Erythroblast (primary cell): ENCODE results near the gene RET.

Experiments
- GATA1 ChIP-seq: IDR thresholded peaks from 2 replicates; pipeline ENCODE4 v1.6.1; 2011; ENCODE audit warnings: low read depth, mild to moderate bottlenecking, control low read depth, low read length, moderate library complexity
- POLR2A ChIP-seq: IDR thresholded peaks from 2 replicates; pipeline ENCODE4 v1.6.1; 2011; ENCODE audit warnings: mild to moderate bottlenecking, low read length

- no peak for TF ChIP-seq POLR2A
- TF ChIP-seq GATA1: no peak
These were observed 22.3 kb upstream of the RET start for GRCh38 chr10:43054593-43054992.
